Measurements from ENCODE around the gene OIP5.
A peak's percentile ranks its signal among the peaks of the same experiment; 100 is the strongest.
"Not testable (repeated sequence)": the region's sequence is repeated elsewhere in the genome, so short reads cannot be mapped to it uniquely, and the experiment has no call there.

Gene OIP5

DNA sequence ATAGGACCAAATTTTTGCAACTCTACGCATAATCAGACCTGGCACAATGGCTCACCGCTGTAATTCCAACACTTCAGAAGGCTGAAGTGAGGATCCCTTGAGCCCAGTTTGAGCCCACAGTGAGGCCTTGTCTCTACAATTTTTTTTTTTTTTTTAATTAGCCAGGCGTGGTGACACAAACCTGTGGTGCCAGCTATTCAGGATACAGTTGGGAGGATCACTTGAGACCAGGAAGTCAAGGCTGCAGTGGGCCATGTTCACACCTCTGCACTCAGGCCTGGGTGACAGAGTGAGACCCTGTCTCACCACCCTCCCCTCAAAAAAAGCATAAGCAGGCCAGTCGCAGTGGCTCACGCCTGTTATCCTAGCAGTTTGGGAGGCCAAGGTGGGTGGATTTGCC, 24.7 kb downstream of the OIP5 start:
- no peak for DNase-seq
- in situ Hi-C loops (cut with MboI; ENCODE audit: low pct_unique_long_range_greater_than_20kb, low sequenced_read_pairs) = no loop called here

DNA sequence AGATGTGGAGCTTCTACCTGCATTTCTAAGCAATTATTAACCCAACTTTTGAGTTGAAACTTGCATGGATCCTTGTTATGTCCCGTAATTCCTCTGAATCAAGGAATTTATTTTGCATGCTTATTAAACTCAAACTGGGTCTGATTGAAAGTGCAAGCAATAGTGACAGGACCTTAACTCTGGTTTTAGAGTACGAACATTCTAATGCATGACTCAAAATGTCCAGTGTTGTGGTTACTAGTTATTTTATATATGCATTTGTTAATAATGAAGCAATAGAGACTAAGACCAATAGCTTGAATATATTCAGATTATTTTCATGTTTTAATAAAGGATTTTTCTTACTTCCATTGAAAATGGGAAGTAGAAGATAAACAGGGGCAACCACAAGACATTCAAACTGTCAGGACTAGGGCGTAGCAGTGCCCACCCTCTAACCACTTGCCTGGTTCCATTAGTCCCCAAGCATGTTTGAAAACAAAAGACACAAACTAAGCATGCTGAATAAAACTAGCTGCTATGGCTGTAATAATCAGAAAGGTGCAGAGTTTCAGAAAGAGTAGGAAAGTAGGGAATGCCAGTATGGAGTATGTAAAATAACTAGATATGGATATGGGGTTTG, 28.1 kb downstream of the OIP5 start:
- in situ Hi-C loops (cut with MboI; ENCODE audit: low pct_unique_long_range_greater_than_20kb, low sequenced_read_pairs) = no loop called here
- peak; percentile 50 for DNase-seq

DNA sequence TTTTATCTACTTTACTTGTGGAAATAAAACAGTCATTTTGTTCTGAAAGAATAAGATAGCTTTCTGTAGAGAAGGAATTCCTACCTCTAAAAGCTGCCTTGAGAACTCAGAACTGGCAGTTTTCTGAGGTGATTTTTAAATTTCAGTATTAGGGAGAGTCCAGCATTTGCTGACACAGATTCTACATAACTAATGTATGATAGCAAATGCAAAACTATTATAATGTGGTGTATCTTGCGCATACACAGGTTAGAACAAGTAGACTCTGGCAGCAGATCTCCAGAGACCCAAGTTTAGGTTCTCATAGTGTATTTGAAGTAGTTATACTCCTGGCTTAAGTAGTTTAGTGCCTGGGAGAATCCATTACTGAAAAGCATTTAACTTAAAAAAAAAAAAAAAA, 30.8 kb downstream of the OIP5 start:
- in situ Hi-C loops (cut with MboI; ENCODE audit: low pct_unique_long_range_greater_than_20kb, low sequenced_read_pairs) = no loop called here
- DNase-seq = no peak

DNA sequence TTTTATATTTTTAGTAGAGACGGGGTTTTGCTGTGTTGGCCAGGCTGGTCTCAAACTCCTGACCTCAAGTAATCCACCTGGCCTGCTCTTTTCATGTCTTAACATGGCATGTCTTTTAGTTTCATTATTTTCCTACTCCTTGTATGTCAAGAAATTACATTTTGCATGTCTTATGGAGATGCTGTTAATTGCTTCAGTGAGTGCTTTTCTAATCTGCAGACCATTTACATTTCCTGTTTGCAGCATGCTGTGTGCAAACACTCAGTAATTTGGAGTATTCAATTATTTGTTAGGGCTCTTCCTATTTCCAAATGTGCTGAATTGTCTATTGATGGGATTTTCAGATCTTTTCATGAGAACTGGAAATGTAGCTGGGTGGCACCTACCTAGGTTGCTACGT, 31.3 kb downstream of the OIP5 start:
- DNase-seq; in situ Hi-C loops (cut with MboI; ENCODE audit: low pct_unique_long_range_greater_than_20kb, low sequenced_read_pairs): not testable (repeated sequence)

DNA sequence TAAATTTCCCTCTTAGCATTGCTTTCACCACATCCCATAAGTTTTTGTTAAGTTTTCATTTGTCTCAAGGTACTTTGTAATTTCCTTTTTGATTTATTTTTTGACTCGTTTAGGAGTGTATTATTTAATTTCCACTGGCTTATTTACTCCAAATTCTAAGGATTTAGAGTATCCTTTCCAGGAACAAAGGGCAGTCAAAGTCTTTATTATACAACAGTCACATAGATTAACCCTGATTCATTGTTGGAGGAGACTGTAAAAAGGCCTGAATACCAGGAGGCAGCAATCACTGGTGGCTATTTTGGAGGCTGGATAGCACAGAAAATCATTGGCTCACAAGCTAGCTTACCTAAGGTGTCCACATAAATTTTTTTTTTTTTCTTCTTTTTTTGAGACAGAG, 39.9 kb downstream of the OIP5 start:
- DNase-seq = no peak
- in situ Hi-C loops (cut with MboI; ENCODE audit: low pct_unique_long_range_greater_than_20kb, low sequenced_read_pairs) = no loop called here

DNA sequence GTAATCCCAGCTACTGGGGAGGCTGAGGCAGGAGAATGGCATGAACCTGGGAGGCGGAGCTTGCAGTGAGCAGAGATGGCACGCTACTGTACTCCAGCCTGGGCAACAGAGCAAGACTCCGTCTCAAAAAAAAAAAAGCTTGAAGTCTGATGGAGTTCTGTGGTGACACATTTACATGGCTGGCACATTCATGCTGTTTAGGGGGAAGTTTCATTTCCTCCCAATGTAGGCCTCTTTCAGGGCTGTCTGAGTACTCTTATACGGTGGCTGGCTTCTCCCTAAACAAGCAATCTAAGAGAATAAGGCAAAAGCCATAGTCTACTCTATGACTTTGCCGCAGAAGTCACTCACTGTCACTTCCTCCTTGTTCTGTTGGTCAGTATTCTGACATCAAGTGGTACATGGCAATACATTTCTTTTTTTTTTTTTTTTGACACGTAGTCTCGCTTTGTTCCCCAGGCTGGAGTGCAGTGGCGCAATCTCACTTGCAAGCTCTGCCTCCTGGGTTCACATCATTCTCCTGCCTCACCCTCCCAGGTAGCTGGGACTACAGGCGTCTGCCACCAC, 41.2 kb downstream of the OIP5 start:
- peak; percentile 28 for DNase-seq
- in situ Hi-C loops (cut with MboI; ENCODE audit: low pct_unique_long_range_greater_than_20kb, low sequenced_read_pairs) = no loop called here

DNA sequence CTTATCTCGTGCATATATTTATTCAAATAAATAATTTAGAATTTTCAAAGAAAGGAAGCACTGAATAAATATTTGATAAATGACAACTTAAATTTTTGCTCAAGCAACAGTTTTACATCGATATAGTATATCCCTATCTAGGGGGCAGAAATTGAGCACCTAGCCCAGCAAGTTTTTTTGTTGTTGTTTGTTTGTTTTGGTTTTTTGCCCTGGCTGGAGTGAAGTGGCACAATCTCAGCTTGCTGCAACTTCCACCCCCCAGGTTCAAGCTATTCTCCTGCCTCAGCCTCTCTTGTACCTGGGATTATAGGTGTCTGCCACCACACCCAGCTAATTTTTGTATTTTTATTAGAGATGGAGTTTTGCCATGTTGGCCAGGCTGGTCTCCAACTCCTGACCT, 42.4 kb downstream of the OIP5 start:
- in situ Hi-C loops (cut with MboI; ENCODE audit: low pct_unique_long_range_greater_than_20kb, low sequenced_read_pairs) = no loop called here
- DNase-seq = no peak

DNA sequence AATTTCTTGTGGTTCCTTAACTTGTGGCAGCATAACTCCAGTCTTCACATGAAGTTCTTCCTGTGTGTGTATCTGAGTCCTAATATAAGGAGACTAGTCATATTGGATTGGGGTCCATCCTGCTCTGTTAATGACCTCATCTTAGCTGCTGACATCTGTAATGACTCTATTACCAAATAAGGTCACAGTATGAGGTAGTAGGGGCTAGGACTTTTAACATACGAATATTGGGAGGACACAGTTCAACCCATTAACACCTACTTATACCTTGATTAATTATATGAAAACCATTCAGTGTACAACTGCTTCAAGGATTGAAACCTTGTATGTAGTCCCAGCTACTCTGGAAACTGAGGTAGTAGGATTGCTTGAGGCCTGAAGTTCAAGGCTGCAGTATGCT, 43.9 kb downstream of the OIP5 start:
- no peak for DNase-seq
- in situ Hi-C loops (cut with MboI; ENCODE audit: low pct_unique_long_range_greater_than_20kb, low sequenced_read_pairs) = no loop called here

DNA sequence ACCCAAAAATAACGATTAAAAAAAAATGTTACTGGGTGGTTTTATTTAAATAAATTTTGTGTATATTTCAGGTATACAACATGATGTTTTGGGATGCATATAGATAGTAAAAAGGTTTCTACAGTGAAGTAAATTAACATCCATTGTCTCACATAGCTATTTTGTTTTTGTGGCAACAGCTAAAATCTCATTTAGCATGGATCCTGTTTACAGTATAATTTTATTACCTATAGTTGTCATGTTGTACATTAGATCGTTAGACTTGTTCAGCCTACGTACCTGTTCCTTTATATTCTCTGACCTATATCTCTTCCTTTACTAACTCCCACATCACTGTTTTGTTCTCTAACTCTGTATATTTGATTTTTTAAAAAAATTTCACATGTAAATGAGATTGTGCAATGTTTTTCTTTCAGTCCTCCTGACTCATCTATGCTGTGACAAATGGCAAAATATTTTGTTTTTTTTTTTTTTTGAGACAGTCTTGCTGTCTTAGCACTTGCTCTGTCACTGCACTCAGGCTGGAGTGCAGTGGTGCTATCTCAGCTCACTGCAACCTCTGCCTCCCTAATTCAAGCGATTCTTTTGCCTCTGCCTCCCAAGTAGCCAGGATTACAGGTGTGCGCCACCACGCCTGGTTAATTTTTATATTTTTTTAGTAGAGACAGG, 45.6 kb downstream of the OIP5 start:
- no peak for DNase-seq
- in situ Hi-C loops (cut with MboI; ENCODE audit: low pct_unique_long_range_greater_than_20kb, low sequenced_read_pairs) = no loop called here

DNA sequence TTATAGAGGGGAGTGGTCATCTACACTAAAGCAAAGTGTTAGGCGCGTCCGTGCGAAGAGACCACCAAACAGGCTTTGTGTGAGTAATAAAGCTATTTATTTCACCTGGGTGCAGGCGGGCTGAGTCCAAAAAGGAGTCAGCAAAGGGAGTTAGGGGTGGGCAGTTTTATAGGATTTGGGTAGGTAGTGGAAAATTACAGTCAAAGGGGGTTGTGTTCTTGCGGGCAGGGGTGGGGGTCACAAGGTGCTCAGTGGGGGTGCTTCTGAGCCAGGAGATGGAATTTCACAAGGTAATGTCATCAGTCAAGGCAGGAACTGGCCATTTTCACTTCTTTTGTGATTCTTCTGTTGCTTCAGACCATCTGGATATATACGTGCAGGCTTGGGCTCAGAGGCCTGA, 47.1 kb downstream of the OIP5 start:
- no peak for DNase-seq
- in situ Hi-C loops (cut with MboI; ENCODE audit: low pct_unique_long_range_greater_than_20kb, low sequenced_read_pairs) = no loop called here

DNA sequence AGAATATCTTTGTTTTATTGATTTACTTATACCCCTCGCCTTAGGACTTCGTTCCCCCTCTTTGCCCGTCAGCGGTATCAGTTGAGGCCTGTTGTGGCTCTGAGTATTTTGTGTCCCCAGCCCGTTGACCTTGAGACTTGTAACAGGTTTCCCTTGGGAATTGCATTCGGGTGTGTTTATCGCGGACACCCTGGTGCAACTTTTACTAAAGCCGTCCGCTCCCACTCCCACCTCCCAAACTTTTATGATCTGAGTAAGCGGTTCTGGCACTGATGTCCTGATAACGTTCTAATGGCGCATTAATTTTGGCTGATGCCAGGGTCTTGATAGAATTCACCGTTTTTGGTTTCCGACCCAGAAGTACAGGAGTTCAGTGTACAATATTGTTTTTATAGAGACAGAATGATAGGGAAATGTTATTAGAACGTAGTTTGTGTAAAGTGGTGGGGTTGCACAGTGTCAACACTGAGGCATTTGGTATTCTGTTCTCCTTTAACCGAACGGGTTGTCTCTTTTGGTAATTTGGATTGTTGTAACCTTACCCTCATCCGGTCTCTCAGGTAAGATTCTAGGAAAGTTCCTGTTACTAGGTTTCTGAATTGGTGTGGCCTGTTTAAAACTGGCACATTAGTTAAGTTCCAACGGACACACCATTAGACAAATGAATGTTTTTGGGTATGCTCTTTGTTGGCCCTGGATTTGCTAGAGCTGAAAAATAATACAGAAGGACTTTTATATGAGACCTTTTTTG, 47.8 kb downstream of the OIP5 start:
- in situ Hi-C loops (cut with MboI; ENCODE audit: low pct_unique_long_range_greater_than_20kb, low sequenced_read_pairs) = no loop called here
- DNase-seq = peak; percentile 29

DNA sequence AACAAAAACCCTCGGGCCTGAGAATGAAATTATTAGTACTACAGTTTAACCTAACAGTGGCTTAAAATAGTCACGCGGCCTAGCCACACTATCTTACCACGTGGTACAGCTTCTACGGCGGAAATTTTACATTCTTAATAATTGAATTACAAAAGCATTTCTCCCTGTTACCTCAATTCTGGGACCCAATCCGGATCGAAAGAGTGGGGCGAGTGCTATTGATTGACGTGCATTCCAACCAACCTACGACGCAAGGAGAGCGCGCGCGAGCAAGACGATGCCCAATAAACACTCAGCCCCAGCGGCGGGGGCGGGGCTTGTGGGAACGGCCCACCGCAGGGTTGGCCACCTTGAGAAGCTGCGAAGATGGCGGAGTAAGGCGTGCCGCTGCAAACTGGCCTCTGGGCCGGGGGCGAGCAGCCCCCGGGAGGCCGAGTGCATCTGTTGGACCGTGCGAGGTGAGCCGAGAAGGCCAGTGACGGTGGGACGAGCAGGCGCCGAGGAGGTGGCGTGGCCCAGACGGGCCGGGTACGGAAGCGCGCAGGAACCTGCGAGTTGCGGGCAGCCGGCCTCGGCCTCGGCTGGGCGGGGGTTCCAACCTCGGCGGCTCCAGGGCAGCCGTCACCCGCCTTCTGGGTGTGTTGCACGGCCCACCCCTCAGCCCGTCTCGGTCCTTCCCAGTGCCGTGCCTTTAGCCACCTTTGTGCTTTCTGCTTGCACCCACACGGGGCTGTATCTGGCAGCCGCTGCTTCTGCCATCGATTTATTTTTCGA, 48.6 kb downstream of the OIP5 start:
- DNase-seq = peak; percentile 98
- in situ Hi-C loops (cut with MboI; ENCODE audit: low pct_unique_long_range_greater_than_20kb, low sequenced_read_pairs) = no loop called here

DNA sequence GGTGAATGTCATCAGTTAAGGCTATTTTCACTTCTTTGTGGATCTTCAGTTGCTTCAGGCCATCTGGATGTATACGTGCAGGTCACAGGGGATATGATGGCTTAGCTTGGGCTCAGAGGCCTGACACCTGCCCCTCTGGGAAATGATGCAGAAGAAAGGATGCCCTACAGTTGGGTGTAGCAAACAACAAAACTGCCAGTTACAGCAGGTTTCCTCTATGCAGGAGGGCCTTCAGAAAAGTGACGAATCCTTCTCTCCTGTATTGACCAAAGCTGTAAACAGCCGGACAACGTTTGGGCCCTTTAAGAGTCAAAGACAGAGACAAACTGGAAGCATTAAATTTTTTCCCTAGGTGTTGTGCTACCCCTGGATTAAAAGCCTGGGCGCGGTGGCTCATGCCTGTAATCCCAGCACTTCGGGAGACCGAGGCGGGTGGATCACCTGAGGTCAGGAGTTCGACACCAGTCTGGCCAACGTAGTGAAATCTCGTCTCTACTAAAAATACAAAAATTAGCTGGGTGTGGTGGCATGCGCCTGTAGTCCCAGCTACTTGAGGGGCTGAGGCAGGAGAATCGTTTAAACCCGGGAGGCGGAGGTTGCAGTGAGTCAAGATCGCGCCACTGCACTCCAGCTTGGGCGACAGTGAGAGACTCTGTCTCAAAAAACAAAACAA, 49.3 kb downstream of the OIP5 start:
- in situ Hi-C loops (cut with MboI; ENCODE audit: low pct_unique_long_range_greater_than_20kb, low sequenced_read_pairs) = not testable (repeated sequence)

DNA sequence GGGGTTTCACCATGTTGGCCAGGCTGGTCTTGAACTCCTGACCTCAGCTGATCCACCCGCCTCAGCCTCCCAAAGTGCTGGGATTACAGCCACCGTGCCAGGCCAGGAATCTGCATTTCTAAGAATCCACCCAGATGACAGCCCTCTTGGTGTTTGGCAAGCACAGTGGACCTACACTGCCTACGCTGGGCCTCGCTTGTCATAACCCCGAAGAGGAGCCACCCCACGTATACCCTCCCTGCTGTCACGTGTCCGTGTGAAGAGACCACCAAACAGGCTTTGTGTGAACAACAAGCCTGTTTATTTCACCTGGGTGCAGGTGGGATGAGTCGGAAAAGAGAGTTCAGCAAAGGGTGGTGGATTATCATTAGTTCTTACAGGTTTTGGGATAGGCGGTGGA, 50.0 kb downstream of the OIP5 start:
- in situ Hi-C loops (cut with MboI; ENCODE audit: low pct_unique_long_range_greater_than_20kb, low sequenced_read_pairs); DNase-seq: not testable (repeated sequence)

More for the DNA sequence above, 49.3 kb downstream of the OIP5 start:
- not testable (repeated sequence) for DNase-seq

DNA sequence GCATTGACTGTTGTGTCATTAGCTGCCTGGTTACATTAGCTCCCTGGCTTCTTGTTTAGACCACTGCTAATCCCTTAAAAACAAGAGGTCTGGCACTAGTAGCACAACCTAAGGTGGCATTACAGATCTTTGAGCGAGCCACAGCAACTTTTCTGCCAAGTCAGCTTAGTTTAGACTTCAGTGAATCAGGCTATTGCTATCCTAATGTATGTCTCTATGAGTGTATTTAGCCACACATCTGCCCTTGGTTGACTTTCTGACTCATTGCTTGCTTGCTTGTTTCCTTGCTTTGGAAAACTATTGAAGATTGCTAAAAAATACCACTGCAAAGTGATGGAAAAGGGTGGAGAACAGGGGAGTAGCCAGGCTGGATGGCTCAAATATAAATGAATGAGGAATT, 51.2 kb downstream of the OIP5 start:
- no peak for DNase-seq
- in situ Hi-C loops (cut with MboI; ENCODE audit: low pct_unique_long_range_greater_than_20kb, low sequenced_read_pairs) = no loop called here

DNA sequence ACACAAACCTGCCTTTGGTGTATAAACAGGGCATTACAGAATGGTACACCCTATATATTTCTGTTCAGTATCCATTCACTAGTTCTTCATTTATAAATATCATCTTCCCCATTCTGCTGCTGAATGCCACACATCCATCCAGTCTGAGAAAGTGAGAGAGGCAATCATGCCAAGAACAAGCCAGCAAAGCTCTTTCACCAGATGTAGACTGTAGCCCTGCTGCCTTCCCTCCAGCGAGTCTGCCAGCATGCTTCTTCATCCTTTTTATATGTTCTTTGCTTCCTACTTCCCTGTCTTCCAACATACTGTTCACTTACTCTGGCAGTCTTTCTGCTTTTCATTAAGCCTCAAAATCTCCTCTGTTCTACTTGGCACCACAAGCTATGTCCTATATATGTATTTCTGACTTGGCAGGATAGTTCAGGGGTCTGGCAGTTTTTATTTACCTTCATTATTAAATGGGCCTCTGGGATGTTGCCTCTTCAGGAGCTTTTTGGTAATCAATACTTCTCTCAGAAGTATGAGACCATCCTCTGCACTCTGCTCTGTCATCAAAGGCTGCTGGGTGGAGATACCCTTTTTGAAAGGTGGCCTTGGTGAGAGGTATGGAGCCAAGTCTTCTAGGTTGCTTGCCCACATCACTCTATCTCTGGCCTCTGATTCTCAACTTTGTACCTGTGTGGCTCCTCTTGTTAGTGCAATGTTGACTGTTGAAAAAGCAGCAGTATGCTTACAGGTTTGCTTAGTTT, 52.7 kb downstream of the OIP5 start:
- in situ Hi-C loops (cut with MboI; ENCODE audit: low pct_unique_long_range_greater_than_20kb, low sequenced_read_pairs) = no loop called here
- no peak for DNase-seq

DNA sequence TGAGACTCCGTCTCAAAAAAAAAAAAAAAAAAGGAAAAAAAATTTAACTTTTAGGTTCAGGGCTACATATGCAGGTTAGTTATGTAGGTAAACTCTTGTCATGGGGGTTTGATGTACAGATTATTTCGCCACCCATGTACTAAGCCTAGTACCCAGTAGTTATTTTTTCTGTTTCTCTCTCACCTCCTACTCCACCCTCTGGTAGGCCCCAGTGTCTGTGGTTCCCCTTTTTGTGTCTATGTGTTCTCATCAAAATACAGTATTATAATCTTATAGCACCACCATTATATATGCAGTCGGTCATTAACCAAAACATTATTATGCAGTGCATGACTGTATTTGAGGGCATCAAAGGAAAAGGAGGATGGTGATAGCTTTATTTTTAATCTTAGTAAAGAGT, 54.1 kb downstream of the OIP5 start:
- DNase-seq = peak; percentile 20

DNA sequence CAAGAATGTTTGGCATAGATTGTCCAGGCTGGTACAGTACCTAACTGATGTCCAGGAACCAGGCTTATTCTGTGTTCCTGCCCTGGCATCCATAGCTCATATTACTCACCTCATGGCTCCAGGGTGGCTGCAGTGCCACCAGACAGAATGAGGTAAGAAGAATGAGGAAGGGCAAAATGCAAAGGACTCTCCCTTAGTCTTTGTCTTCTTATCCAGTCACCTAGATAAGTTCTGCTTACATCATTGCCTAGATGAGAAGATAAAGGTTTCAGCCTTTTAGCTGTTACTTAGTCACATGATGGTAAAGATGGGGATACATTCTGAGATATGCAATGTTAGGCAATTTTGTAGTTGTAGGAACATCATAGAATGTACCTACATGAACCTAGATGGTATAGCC, 55.6 kb downstream of the OIP5 start:
- in situ Hi-C loops (cut with MboI; ENCODE audit: low pct_unique_long_range_greater_than_20kb, low sequenced_read_pairs) = no loop called here

More for the DNA sequence above, 54.1 kb downstream of the OIP5 start:
- in situ Hi-C loops (cut with MboI; ENCODE audit: low pct_unique_long_range_greater_than_20kb, low sequenced_read_pairs) = no loop called here

More for the DNA sequence above, 55.6 kb downstream of the OIP5 start:
- DNase-seq = no peak

All from KBM-7 (cell line).